Neural cell (in vitro differentiated cells): ENCODE results near the gene STK38L.

Source experiments
- CTCF ChIP-seq: fragments of 450-650 bp; IDR thresholded peaks from 2 replicates; pipeline ENCODE4 v1.5.1; 2014; ENCODE audit warnings: antibody characterized with exemption, mild to moderate bottlenecking, moderate library complexity; ENCODE audit not compliant: poor library complexity, severe bottlenecking
- EP300 ChIP-seq: fragments of 450-650 bp; conservative IDR thresholded peaks from 2 replicates; pipeline ENCODE4 v1.6.1; 2014; ENCODE audit warnings: antibody characterized with exemption, mild to moderate bottlenecking, moderate library complexity; ENCODE audit not compliant: poor library complexity, severe bottlenecking
- EZH2 ChIP-seq: fragments of 200-600, 300-800 bp; shearing (Covaris generic), sonication (generic); IDR thresholded peaks from 2 replicates; pipeline ENCODE4 v1.6.1; 2014; ENCODE audit warnings: antibody characterized with exemption, low read length, borderline replicate concordance, mild to moderate bottlenecking; ENCODE audit not compliant: insufficient read depth, poor library complexity, severe bottlenecking
- MXI1 ChIP-seq: fragments of 450-650 bp; conservative IDR thresholded peaks from 2 replicates; pipeline ENCODE4 v1.6.1; 2014; ENCODE audit warnings: antibody characterized with exemption, mild to moderate bottlenecking; ENCODE audit not compliant: poor library complexity, severe bottlenecking
- POLR2AphosphoS5 ChIP-seq: IDR thresholded peaks from 2 replicates; pipeline ENCODE4 v1.6.1; 2012
- RAD21 ChIP-seq: fragments of 450-650 bp; conservative IDR thresholded peaks from 2 replicates; pipeline ENCODE4 v1.6.1; 2014; ENCODE audit warnings: antibody characterized with exemption, mild to moderate bottlenecking, moderate library complexity
- REST ChIP-seq: IDR thresholded peaks from 2 replicates; pipeline ENCODE4 v1.6.1; 2012; ENCODE audit warnings: borderline replicate concordance
- SMC3 ChIP-seq: fragments of 450-650 bp; conservative IDR thresholded peaks from 2 replicates; pipeline ENCODE4 v1.6.1; 2014; ENCODE audit warnings: antibody characterized with exemption, mild to moderate bottlenecking, moderate library complexity; ENCODE audit not compliant: poor library complexity
- TAF1 ChIP-seq: IDR thresholded peaks from 2 replicates; pipeline ENCODE4 v1.6.1; 2012; ENCODE audit warnings: low read depth

GRCh38 chr12:27367078-27367477 lies 123.0 kb downstream of the STK38L start:
- TF ChIP-seq CTCF (no peak), EZH2 (no peak), TAF1 (no peak), EP300 (no peak), SMC3 (no peak), POLR2AphosphoS5 (no peak), RAD21 (no peak), REST (no peak), MXI1 (no peak)
